Stimulated activated CD4-positive, alpha-beta T cell treated with anti-CD3 and anti-CD28 coated beads, Interleukin-15, amount 100 ng/mL, for 48 hours (primary cell): ENCODE measurements around the gene ASCC2.

ENCODE experiments used
- DNase-seq, 2 donors: peaks; one replicate each; pipeline ENCODE4 v3.0.0-alpha.2; 2020; ENCODE audit warnings: low read depth in 2 of 2

ASCC2 gene

GRCh38 chr22:29787371-29787980 is 50.6 kb downstream of the ASCC2 start:
- DNase-seq = no peak

GRCh38 chr22:29786031-29786430 is 52.0 kb downstream of the ASCC2 start:
- DNase-seq = no peak

DNA sequence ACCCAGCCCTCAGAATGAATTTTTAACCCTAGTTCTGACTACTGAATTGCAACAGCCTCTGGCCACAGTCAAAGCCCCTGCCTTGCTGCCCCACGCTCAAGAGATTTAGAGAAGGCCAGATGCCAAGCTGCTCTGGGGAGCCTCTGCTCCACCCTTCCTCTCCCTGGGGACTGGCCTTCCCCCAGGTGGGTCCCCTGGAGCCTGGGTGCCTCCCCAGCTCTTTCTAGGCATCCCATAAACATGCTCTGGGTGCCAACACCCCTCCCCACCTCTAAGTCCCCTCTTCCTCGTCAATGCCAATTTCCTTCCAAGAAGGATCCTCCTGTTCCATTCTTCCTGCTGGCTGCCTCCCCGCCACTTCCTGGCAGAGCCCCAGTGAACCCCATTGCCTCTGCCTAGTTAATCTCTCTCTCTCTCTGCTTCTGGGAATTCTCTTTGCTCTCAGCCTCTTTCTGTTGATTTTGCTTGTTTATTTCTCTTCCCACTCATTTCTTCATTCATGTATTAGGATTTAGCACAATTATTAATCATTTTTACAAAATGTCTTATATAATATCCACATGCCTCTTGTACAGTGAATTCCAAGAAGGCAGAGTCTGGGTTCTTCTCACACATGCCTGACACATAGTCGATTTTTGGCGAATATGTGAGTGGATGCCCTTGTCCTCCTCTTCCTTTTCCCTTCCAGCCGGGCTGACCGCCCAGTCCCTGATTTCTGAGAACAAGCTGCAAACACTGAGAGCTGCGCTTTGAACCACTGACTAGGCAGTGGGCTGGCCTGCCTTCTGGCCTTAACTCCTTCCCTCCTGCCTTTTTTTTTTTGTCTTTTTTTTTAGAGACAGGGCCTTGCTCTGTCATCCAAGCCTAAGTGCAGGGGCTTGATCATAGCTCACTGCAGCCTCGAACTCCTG is 53.4 kb downstream of the ASCC2 start:
- no peak for DNase-seq

GRCh38 chr22:29782061-29782845 is 55.8 kb downstream of the ASCC2 start:
- DNase-seq = no peak

- no peak for DNase-seq
Measured at GRCh38 chr22:29780748-29781676, 57.1 kb downstream of the ASCC2 start.

DNA sequence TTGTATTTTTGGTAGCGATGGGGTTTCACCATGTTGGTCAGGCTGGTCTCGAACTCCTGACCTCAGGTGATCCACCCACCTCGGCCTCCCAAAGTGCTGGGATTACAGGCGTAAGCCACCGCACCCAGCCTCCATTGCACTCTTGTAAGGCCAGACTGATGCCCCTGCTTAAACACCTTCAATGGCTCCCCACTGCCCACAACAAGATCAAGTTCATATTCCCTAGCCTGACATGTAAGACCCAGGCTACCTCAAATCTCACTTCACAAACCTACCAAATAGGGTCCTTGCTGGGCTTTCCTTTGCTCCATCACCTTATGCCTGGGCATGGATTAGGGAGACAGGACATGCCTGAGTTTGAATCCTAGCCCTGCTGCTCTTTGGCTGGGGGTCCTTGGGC is 57.9 kb downstream of the ASCC2 start:
- no peak for DNase-seq

- DNase-seq = no peak
Measured at GRCh38 chr22:29773233-29773632, 64.8 kb downstream of the ASCC2 start.

DNA sequence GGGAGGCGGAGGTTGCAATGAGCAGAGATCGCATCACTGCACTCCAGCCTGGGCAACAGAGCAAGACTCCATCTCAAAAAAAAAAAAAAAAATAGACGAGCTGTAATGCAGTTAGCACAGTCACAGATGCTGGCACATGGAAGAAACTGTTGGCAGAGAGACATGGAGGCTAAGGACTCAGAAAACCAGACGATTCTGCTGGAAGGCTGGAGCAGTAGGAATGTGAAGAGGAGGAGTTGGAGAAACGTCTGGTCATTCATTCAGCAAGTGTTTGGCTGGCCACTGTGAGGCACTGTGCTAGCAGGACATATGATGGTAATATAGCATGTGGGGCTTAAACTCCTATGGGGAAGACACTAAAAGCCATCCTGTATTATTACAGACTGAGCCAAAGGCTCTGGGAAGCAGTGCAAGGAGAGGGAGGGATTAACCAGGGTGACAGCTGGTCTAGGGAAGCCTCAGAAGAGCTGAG is 65.9 kb downstream of the ASCC2 start:
- DNase-seq = no peak

DNA sequence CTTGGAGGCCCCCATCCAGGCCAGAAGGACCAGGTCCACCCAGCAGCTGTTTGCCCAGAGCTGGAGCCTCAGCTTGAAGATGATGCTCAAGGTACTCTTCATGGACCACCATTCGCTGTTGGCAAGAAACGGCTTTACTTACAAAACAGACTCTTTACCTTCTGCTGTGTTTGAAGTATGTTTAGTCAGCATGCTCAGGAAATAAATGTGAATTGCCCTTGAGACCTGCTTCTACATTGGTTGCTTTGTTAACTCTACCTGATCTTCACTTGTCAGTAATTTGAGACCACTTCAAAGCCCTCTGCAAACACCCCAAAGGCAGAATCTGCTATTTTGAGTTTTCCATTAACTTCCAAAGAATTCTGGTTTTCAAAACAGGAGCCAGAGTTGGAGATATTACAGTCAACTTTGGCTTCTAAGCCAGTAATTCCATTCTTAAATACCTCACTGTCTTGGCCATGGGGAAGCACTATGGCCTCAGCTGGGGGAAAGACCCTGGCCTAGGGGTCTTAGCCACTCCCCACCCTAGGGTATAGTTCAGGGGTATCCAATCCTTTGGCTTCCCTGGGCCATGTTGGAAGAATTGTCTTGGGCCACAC is 68.3 kb downstream of the ASCC2 start:
- no peak for DNase-seq

DNA sequence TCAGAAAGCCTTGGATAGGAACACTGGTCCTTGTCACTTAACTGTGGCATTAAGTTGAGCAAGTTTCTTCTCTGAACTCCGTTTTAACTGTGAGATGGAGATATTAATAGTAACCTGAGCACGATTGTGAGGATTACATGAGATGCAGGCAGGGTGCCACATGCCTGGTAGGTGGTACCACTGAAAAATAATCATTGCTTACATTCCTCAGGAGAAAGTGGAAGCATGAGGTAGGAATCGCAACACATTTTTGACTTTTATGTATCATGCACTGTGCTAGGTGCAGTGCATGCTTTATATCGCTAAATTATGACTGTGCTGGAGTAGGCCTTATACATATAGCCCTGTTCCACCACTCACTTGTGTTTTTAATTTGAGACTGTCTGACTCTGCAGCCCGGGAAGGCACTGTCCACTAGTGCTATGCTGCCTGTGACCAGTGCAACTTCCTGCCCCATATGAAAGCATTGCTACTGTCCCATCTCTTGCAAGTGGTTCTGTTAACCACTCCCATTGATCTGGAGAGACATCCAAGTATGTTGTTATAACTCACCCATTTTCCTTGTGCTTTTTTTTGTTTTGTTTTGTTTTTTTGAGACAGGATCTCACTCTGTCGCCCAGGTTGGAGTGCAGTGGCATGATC is 69.9 kb downstream of the ASCC2 start:
- no peak for DNase-seq

- peak; percentile 88 for DNase-seq
Measured at GRCh38 chr22:29767171-29768051, 70.7 kb downstream of the ASCC2 start, which contains the start of gene UQCR10. TSS of gene UQCR10 (plus strand) at chr22:29767369. CDS start at chr22:29767399, 30 bp downstream.

DNA sequence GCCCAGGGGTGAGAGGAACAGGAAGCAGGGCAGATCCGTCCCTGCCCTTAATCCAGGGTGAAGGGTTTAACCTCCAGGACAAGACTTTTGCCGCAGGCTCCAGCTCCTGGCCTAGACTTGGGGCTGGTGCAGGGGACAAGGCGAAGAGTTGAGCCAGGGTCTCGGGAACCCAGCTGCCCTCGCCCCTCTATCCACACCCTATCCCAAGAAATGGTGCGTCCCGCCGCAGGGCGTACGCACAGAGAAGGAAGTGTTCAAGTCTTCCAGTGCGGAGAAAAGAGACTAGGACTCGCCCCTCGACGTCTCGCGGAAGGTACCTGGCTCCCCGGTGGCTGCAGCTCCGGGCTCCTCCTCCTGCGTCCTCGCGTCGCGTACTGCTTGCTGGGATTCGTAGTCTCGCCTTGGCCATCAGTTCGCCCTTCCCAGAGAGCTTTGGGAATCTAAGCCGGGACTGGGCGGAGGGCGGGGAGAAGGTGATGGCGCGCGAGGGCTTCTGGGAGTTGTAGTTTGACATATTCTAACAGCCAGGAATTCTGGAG is 71.4 kb downstream of the ASCC2 start, which contains the start of gene ZMAT5:
ZMAT5 (minus strand) TSS at position 376 of the 539 bp plus-strand sequence. CDS start 18,463 bp downstream, outside the sequence.
- DNase-seq = peak; percentile 90

DNA sequence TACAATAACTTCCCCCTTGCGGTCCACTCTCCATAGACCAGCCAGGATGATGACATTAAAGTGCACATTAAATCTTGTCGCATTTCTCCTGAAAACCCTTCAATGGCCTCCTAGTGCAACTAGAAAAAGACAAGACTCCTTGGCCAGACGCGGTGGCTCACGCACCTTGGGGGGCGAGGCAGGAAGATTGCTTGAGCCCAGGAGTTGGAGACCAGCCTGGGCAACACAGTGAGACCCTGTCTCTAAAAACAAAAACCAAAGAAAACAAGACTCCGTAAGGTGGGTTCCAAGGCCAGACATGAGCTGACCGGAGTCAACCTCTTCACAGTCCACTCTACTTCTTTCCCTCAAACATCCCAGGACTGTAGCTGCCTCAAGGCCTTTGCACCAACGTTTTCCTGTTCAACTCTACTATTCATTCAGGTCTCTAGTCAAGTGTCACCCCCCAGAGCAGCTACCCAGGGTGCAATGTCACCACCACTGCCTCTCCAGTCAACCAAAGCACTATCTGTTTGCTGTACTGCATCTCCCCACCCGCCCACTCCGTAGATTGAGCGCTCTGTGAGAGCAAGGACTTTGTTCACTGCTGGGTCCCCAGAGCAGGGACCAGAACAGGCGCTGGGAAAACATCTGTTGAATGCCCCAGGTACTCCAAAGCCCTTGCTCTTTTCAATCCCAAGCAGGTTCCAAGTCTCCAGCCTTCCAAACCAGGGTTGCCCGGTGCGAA is 72.0 kb downstream of the ASCC2 start:
- DNase-seq = peak in 1 of 2 donors; percentile 13

DNA sequence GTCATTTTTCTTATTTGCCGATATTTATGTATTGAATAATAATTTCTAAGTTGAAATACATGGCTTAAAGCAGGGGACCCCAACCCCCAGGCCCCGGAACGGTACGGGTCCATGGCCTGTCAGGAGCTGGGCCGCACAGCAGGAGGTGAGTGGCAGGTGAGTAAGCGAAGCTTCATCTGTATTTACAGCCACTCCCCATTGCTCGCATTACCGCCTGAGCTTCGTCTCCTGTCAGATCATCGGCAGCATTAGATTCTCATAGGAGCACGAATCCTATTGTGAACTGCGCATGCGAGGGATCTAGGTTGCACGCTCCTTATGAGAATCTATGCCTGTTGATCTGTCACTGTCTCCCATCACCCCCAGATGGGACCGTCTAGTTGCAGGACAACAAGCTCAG is 75.8 kb downstream of the ASCC2 start:
- DNase-seq = no peak

GRCh38 chr22:29758959-29759358 is 79.1 kb downstream of the ASCC2 start:
- no peak for DNase-seq

- no peak for DNase-seq
Measured at GRCh38 chr22:29758068-29758622, 79.9 kb downstream of the ASCC2 start.

DNA sequence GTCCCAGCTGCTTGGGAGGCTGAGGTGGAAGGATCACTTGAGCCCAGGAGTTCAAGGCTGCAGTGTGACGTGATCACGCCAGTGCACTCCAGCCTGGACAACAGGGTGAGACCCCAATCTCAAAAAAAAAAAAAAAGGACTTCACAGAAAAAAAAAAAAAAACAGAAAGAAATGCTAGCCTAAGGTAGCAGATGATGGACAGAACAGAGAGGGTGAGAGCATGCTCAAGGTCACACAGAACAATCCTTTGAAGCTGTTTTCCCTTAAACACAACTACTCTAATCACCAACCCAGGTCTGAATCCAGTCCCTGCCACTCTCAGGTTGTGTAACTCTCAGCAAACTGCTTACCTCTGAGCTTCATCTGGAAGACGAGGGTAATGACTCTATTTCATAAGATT is 81.0 kb downstream of the ASCC2 start:
- no peak for DNase-seq

- DNase-seq = no peak
Measured at GRCh38 chr22:29756341-29756740, 81.7 kb downstream of the ASCC2 start.
